Panc1 (cell line): ENCODE measurements around the gene CSTA. TPM values are rescaled to one million over a fixed set of nuclear protein-coding genes. Genes with fewer than 3 reads are reported as not detected.
A peak's percentile ranks its signal among the peaks of the same experiment; 100 is the strongest.

Experiments
- ATAC-seq: fragments of 200-7000 bp; cut with Tn5 transposase; 2 replicates; pipeline ENCODE4 v1.9.1; 2020; ENCODE audit warnings: mild to moderate bottlenecking, moderate library complexity
- BruUV-seq: library from RNA; stranded (reverse); fragments of 400-500 nt; replicated peaks from 2 replicates; lab custom pipeline; 2021; lab: Mats Ljungman, UMichigan
- CTCF ChIA-PET: fragments of 300-600 bp; sonication (Branson Sonifier 250); formaldehyde crosslinking; loops from one replicate; lab custom pipeline; 2022; ENCODE audit warnings: antibody characterized with exemption; lab: Charles Lee
- POLR2A ChIA-PET: fragments of 300-600 bp; sonication (Branson Sonifier 250); formaldehyde crosslinking; loops from one replicate; lab custom pipeline; 2022; ENCODE audit warnings: antibody characterized with exemption; lab: Charles Lee
- DNase-seq: peaks from one replicate; pipeline ENCODE4 v3.0.0-alpha.2; 2010; ENCODE audit warnings: low read depth, low spot score
- H3K27ac ChIP-seq: 2 replicates; pipeline ENCODE4 v1.5.1; 2011; ENCODE audit warnings: mild to moderate bottlenecking, low read length, inconsistent platforms
- H3K27me3 ChIP-seq: fragments of 200-500 bp; sonication (Bioruptor generic); 2 replicates; pipeline ENCODE4 v1.6.0; 2014; ENCODE audit warnings: low read length, inconsistent platforms; ENCODE audit not compliant: control insufficient read depth, insufficient read depth
- H3K36me3 ChIP-seq: fragments of 200-500 bp; sonication (Bioruptor generic); 2 replicates; pipeline ENCODE4 v1.5.1; 2014; ENCODE audit warnings: inconsistent platforms, mild to moderate bottlenecking, low read length, moderate library complexity; ENCODE audit not compliant: control insufficient read depth, insufficient read depth
- H3K4me1 ChIP-seq: 2 replicates; pipeline ENCODE4 v1.5.1; 2011; ENCODE audit warnings: inconsistent platforms, mild to moderate bottlenecking, low read length, moderate library complexity; ENCODE audit not compliant: control insufficient read depth, insufficient read depth
- H3K4me3 ChIP-seq, 2 experiments: 2 replicates each; pipeline ENCODE4 v1.5.1; 2011 to 2012; ENCODE audit warnings: low read depth in 2 of 2, low read length in 2 of 2, mild to moderate bottlenecking in 2 of 2, inconsistent platforms in 1 of 2, moderate library complexity in 1 of 2
- H3K9me3 ChIP-seq: fragments of 200-500 bp; sonication (Bioruptor generic); 2 replicates; pipeline ENCODE4 v1.5.1; 2014; ENCODE audit warnings: low read depth, mild to moderate bottlenecking, inconsistent platforms, low read length, moderate library complexity; ENCODE audit not compliant: control insufficient read depth, insufficient read depth
- POLR2AphosphoS5 ChIP-seq: IDR thresholded peaks from 2 replicates; pipeline ENCODE4 v1.6.1; 2012; ENCODE audit warnings: mild to moderate bottlenecking, low read depth, low read length, moderate library complexity
- SIN3A ChIP-seq: IDR thresholded peaks from 2 replicates; pipeline ENCODE4 v1.6.1; 2012; ENCODE audit warnings: low read depth, mild to moderate bottlenecking, low read length, moderate library complexity, borderline replicate concordance; ENCODE audit not compliant: insufficient read depth
- TCF7L2 ChIP-seq: IDR thresholded peaks from 2 replicates; pipeline ENCODE4 v1.6.1; 2011; ENCODE audit warnings: mild to moderate bottlenecking, low read depth, low read length, inconsistent platforms
- in situ Hi-C: cut with HindIII; loops from 2 replicates; pipeline ENCODE4 v1.10.0; 2016; ENCODE audit warnings: low sequenced_read_pairs, low pct_unique_long_range_greater_than_20kb
- intact Hi-C: fragments of 100-400 bp; cut with micrococcal nuclease; formaldehyde crosslinking; loops from one replicate; pipeline ENCODE4 v1.10.0; 2022; ENCODE audit not compliant: unreplicated experiment
- total RNA-seq: library from RNA; stranded (reverse); gene quantifications from one replicate; pipeline ENCODE4 v1.2.1, GENCODE V29; 2021; ENCODE audit not compliant: unreplicated experiment
- TF ChIP-seq, protein P1 (sequence below): fragments of 450-650 bp; IDR thresholded peaks from 2 replicates; pipeline ENCODE4 v1.5.1; 2017; ENCODE audit warnings: mild to moderate bottlenecking
- TF ChIP-seq, protein P2 (sequence below), 2 experiments: IDR thresholded peaks; 2 replicates each; pipeline ENCODE4 v1.6.1; 2011 to 2012; ENCODE audit warnings: low read depth in 2 of 2, control low read depth in 1 of 2, low read length in 1 of 2, mild to moderate bottlenecking in 1 of 2, moderate library complexity in 1 of 2; ENCODE audit not compliant: insufficient read depth in 1 of 2

CSTA gene
- total RNA-seq, 1 experiment from 2014 or later, result not detected

DNA sequence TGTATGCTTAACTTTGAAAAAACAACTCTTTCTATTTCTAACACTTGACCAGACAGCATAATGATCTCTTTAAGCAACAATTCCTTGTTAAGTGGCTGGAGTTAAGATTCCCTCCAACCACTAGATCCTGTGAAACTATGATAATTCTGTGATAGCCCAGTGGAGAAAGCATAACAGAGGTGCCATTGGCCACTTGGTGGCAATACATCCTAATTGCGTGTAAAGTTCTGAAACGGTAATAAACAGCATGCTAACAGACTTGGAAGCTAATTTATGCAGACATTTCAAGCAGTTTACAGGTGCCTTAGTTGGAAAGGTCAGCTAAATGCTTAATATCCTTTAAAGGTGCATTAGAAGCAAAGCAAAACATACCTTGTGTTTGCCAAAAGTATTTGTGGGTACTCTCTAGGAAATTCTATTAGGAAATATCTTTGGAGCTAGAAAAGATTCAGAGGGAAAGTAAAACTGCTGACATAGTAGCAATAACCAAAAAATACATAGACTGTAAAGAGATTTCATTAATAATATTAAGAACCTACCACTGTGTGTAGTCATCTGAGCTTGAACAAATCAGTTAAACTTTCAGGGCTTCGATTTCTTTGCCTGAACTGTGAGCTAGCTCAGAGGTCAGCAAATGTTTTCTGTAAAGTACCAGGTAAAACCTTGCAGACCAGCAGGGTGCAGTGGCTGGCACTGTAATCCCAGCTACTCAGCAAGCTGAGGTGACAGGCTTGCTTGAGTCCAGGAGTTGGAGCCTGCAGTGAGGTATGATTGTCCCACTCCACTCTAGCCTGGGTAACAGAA lies 19.0 kb upstream of the CSTA start:
- no peak overlapping the region; a peak in 1 of 4 replicates for H3K4me3 ChIP-seq
- H3K9me3 ChIP-seq, result no peaks in the 10 kb centered on the region
- ChIA-PET CTCF (interaction anchor here (0.6 to 1.5 kb wide), 6 partner anchors 17 to 204 kb away, joined by 3 to 10 read pairs (median 4); partner anchors contain the start of gene FAM162A), POLR2A (no interaction called here)
- TF ChIP-seq, protein P1, sequence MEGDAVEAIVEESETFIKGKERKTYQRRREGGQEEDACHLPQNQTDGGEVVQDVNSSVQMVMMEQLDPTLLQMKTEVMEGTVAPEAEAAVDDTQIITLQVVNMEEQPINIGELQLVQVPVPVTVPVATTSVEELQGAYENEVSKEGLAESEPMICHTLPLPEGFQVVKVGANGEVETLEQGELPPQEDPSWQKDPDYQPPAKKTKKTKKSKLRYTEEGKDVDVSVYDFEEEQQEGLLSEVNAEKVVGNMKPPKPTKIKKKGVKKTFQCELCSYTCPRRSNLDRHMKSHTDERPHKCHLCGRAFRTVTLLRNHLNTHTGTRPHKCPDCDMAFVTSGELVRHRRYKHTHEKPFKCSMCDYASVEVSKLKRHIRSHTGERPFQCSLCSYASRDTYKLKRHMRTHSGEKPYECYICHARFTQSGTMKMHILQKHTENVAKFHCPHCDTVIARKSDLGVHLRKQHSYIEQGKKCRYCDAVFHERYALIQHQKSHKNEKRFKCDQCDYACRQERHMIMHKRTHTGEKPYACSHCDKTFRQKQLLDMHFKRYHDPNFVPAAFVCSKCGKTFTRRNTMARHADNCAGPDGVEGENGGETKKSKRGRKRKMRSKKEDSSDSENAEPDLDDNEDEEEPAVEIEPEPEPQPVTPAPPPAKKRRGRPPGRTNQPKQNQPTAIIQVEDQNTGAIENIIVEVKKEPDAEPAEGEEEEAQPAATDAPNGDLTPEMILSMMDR, result peak; percentile 61
- TF ChIP-seq TCF7L2, result no peak
- TF ChIP-seq POLR2AphosphoS5, result no peak
- intact Hi-C loops (loop anchor here (2.0 kb wide), 1 partner anchor 51 kb away; no protein-coding TSS in a partner anchor), in situ Hi-C loops (no loop called here)
- H3K36me3 ChIP-seq, result no peaks in the 10 kb centered on the region
- ATAC-seq (peak; percentile 95), DNase-seq (peak; percentile 15)
- no TSS peak for BruUV-seq
- H3K4me1 ChIP-seq, result peaks cover 3% of the 10 kb centered on the region; the same call in 1 of the 2 replicates
- H3K27ac ChIP-seq, result no peak overlapping the region
- H3K27me3 ChIP-seq, result no peaks in the 10 kb centered on the region; the same call in 1 of the 2 replicates

DNA sequence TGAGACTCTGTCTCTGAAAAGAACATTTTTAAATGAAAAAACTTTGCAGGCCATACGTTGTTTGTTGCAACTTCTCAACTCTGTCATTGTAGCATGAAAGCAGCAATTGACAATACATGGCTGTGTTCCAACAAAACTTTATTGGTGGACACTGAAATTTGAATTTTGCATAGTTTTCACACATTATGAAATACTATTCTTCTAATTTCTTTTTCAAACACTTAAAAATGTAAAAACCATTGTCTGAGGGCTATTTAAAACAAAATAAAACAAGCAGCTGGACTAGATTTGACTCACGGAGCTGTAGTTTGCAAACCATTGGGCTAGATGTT lies 18.5 kb upstream of the CSTA start:
- Histone ChIP-seq H3K27me3 (no peaks in the 10 kb centered on the region; the same call in 1 of the 2 replicates), H3K4me1 (peaks cover 3% of the 10 kb centered on the region; the same call in 1 of the 2 replicates), H3K27ac (no peak overlapping the region), H3K36me3 (no peaks in the 10 kb centered on the region), H3K4me3 (no peak overlapping the region), H3K9me3 (no peaks in the 10 kb centered on the region)
- in situ Hi-C loops, result no loop called here
- BruUV-seq, result no TSS peak
- ChIA-PET POLR2A (no interaction called here), CTCF (interaction anchor here (0.8 to 1.5 kb wide), 5 partner anchors 16 to 204 kb away, joined by 3 to 10 read pairs (median 5); partner anchors contain the start of gene FAM162A)
- ATAC-seq, result no peak
- intact Hi-C loops, result loop anchor here (2.0 kb wide), 1 partner anchor 50 kb away; no protein-coding TSS in a partner anchor
- TF ChIP-seq POLR2AphosphoS5 (no peak), SIN3A (no peak)
- TF ChIP-seq, protein P2, sequence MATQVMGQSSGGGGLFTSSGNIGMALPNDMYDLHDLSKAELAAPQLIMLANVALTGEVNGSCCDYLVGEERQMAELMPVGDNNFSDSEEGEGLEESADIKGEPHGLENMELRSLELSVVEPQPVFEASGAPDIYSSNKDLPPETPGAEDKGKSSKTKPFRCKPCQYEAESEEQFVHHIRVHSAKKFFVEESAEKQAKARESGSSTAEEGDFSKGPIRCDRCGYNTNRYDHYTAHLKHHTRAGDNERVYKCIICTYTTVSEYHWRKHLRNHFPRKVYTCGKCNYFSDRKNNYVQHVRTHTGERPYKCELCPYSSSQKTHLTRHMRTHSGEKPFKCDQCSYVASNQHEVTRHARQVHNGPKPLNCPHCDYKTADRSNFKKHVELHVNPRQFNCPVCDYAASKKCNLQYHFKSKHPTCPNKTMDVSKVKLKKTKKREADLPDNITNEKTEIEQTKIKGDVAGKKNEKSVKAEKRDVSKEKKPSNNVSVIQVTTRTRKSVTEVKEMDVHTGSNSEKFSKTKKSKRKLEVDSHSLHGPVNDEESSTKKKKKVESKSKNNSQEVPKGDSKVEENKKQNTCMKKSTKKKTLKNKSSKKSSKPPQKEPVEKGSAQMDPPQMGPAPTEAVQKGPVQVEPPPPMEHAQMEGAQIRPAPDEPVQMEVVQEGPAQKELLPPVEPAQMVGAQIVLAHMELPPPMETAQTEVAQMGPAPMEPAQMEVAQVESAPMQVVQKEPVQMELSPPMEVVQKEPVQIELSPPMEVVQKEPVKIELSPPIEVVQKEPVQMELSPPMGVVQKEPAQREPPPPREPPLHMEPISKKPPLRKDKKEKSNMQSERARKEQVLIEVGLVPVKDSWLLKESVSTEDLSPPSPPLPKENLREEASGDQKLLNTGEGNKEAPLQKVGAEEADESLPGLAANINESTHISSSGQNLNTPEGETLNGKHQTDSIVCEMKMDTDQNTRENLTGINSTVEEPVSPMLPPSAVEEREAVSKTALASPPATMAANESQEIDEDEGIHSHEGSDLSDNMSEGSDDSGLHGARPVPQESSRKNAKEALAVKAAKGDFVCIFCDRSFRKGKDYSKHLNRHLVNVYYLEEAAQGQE (IDR thresholded peaks at IDR 0.05; ENCODE audit: insufficient read depth in 1 of 2, low read depth in 2 of 2, low read length in 1 of 2), result no peak
- TF ChIP-seq, protein P1, result no peak
- no peak for DNase-seq
